ENCODE results near the gene SLC2A2.

DNA sequence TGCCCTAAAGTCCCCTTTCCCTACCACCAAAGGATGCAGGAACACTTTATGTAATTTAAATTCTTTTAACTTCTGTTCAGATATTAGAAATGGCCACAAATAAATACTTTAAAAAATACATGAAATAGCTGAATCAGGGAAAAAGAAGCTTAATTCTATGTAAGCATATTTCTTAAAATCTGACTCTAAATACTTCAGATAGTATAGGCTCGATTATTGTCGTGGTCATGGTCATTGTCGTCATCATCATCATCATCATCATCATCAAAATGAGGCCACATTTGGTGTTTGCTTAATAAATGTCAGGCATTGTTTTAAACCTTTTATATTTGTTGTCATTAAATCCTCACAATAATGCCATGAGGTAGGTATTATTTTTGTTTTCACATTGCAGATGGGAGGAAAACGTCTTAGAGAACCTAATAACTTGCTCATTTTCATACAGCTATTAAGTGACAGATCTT is 14.6 kb downstream of the SLC2A2 start:
- TF ChIP-seq, protein P1, sequence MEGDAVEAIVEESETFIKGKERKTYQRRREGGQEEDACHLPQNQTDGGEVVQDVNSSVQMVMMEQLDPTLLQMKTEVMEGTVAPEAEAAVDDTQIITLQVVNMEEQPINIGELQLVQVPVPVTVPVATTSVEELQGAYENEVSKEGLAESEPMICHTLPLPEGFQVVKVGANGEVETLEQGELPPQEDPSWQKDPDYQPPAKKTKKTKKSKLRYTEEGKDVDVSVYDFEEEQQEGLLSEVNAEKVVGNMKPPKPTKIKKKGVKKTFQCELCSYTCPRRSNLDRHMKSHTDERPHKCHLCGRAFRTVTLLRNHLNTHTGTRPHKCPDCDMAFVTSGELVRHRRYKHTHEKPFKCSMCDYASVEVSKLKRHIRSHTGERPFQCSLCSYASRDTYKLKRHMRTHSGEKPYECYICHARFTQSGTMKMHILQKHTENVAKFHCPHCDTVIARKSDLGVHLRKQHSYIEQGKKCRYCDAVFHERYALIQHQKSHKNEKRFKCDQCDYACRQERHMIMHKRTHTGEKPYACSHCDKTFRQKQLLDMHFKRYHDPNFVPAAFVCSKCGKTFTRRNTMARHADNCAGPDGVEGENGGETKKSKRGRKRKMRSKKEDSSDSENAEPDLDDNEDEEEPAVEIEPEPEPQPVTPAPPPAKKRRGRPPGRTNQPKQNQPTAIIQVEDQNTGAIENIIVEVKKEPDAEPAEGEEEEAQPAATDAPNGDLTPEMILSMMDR (IDR thresholded peaks at IDR 0.05) = no peak
- TF ChIP-seq POLR2A (IDR thresholded peaks at IDR 0.05) = no peak
